ENCODE data around the gene ULK4. TPM values are rescaled to one million over a fixed set of nuclear protein-coding genes. Genes with fewer than 3 reads are reported as not detected.

The ULK4 gene
- total and polyA plus RNA-seq, 9 of the 15 experiments (the other 6 are each of a cell fraction or from before 2014, with no cell fraction given): 3.0 to 5.9 (median 3.5) TPM

DNA sequence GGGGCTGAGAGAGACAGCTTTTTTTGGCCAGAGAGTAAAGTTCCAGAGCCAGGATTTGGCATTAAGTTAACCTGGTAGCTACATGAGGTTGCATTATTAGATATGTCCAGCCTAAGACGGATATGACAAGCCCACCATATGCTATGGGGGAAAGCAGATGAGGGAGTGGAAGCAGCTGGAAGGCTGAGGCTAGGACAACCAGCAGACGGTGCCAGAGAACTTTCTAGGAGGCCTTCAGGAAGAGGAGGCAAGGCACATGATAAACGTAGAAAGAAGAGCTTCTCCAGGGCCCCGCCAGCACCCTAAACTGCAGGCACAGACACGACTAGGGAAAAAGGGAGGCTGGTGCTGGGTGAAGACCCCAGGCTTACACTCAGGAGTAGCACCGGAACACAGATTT, 675.6 kb downstream of the ULK4 start:
- ATAC-seq (peak; percentile 42; the same call in 1 of the 3 replicates), FAIRE-seq (no peak), DNase-seq (ENCODE audit: extremely low read depth in 1 of 4, low spot score in 3 of 4) (no peak)
- no TSS peak for BruUV-seq (replicated peaks)
- ChIA-PET CTCF (ENCODE audit: low intra/inter-chr PET ratio) (interaction anchor here (0.7 kb wide), 1 partner anchor 595 kb away, joined by 4 read pairs; no protein-coding TSS in a partner anchor), POLR2A (interaction anchor here (0.6 kb wide), 2 partner anchors 229 to 715 kb away, joined by 3 to 4 read pairs; no protein-coding TSS in a partner anchor)
- Histone ChIP-seq H3K9ac (ENCODE audit: insufficient read depth in 1 of 2, low read depth in 2 of 2, low read length in 2 of 2) (no peak overlapping the region), H3K27me3 (ENCODE audit: control insufficient read depth in 2 of 2, insufficient read depth in 2 of 2, low read length in 2 of 2) (peaks cover 12 to 15% of the 10 kb centered on the region in 2 experiments; a peak in 4 of 5 replicates), H3K4me2 (ENCODE audit: insufficient read depth, low read length) (no peak overlapping the region), H3K36me3 (ENCODE audit: control insufficient read depth, insufficient read depth, low read length) (no peaks in the 10 kb centered on the region), H3K9me3 (replicated peaks; ENCODE audit: control insufficient read depth, insufficient read depth, low read depth, low read length) (no peaks in the 10 kb centered on the region; the same call in 1 of the 2 replicates), H3K9me1 (ENCODE audit: control insufficient read depth, insufficient read depth, low read length) (no peaks in the 10 kb centered on the region), H2AFZ (ENCODE audit: low read depth, low read length) (no peak overlapping the region), H3K79me2 (ENCODE audit: control insufficient read depth, insufficient read depth, low read length) (no peaks in the 10 kb centered on the region), H4K20me1 (replicated peaks; ENCODE audit: control insufficient read depth, insufficient read depth, low read length) (0 out of 2 replicates have a peak, but pooled peaks cover 2% of the 10 kb centered on the region), H3K4me3 (no peak overlapping the region), H3K27ac (ENCODE audit: extremely low read depth, low read depth, low read length) (no peak overlapping the region), H3K4me1 (replicated peaks in 1 of 2; ENCODE audit: control insufficient read depth in 2 of 2, insufficient read depth in 2 of 2, low read length in 2 of 2) (no peaks in the 10 kb centered on the region)
- WGBS (ENCODE audit: insufficient coverage, low coverage, missing lambda C conversion rate): 3% methylated on average over 6 of the region's 6 CpGs
- TF ChIP-seq CTCF (IDR thresholded peaks at IDR 0.05 in 2 of 3, conservative IDR thresholded peaks at IDR 0.05 in 1 of 3; ENCODE audit: insufficient read depth in 2 of 3, low read depth in 1 of 3, low read length in 3 of 3): peak in 1 of 3 experiments; percentile 18; a peak in 2 of 6 replicates
- TF ChIP-seq, protein P1, sequence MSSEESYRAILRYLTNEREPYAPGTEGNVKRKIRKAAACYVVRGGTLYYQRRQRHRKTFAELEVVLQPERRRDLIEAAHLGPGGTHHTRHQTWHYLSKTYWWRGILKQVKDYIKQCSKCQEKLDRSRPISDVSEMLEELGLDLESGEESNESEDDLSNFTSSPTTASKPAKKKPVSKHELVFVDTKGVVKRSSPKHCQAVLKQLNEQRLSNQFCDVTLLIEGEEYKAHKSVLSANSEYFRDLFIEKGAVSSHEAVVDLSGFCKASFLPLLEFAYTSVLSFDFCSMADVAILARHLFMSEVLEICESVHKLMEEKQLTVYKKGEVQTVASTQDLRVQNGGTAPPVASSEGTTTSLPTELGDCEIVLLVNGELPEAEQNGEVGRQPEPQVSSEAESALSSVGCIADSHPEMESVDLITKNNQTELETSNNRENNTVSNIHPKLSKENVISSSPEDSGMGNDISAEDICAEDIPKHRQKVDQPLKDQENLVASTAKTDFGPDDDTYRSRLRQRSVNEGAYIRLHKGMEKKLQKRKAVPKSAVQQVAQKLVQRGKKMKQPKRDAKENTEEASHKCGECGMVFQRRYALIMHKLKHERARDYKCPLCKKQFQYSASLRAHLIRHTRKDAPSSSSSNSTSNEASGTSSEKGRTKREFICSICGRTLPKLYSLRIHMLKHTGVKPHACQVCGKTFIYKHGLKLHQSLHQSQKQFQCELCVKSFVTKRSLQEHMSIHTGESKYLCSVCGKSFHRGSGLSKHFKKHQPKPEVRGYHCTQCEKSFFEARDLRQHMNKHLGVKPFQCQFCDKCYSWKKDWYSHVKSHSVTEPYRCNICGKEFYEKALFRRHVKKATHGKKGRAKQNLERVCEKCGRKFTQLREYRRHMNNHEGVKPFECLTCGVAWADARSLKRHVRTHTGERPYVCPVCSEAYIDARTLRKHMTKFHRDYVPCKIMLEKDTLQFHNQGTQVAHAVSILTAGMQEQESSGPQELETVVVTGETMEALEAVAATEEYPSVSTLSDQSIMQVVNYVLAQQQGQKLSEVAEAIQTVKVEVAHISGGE (CRISPR knock-in tag; IDR thresholded peaks at IDR 0.05): no peak
- TF ChIP-seq XRCC4 (IDR thresholded peaks at IDR 0.05; ENCODE audit: extremely low read depth, insufficient read depth, insufficient read length): no peak
- TF ChIP-seq ESRRB (CRISPR knock-in tag; IDR thresholded peaks at IDR 0.05; ENCODE audit: borderline replicate concordance): no peak
- TF ChIP-seq ZNF592 (IDR thresholded peaks at IDR 0.05): no peak
- intact Hi-C loops (cut with micrococcal nuclease) (no loop called here), in situ Hi-C loops (cut with MboI) (no loop called here)

All from K562 (cell line).